HG03439 (cell line): ENCODE data around the gene USP17L26.
"Not testable (repeated sequence)": the region's sequence is repeated elsewhere in the genome, so short reads cannot be mapped to it uniquely, and the experiment has no call there.

ENCODE experiments used
- ATAC-seq: cut with Tn5 transposase; IDR thresholded peaks from one replicate; pipeline ENCODE4 v1.9.1; 2021; ENCODE audit warnings: mild to moderate bottlenecking, moderate library complexity; ENCODE audit not compliant: unreplicated experiment

The USP17L26 gene

GRCh38 chr4:9334358-9334757 is at the start of gene USP17L26:
Gene USP17L26, plus strand, starts transcription at chr4:9334658. Its CDS starts 0 bp downstream, at chr4:9334658.
- ATAC-seq: not testable (repeated sequence)

- not testable (repeated sequence) for ATAC-seq
Measured at GRCh38 chr4:9324191-9324590, 10.3 kb upstream of the USP17L26 start.

- not testable (repeated sequence) for ATAC-seq
Measured at GRCh38 chr4:9324865-9325264, 9.6 kb upstream of the USP17L26 start, which contains the start of gene USP17L24. Gene USP17L24, plus strand, starts transcription at chr4:9325165. Its CDS starts 0 bp downstream, at chr4:9325165.

- ATAC-seq: not testable (repeated sequence)
Measured at GRCh38 chr4:9329611-9330010, 4.8 kb upstream of the USP17L26 start, which contains the start of gene USP17L25. Gene USP17L25, plus strand, starts transcription at chr4:9329911. Its CDS starts 0 bp downstream, at chr4:9329911.

- ATAC-seq: not testable (repeated sequence)
Measured at GRCh38 chr4:9339103-9339502, 4.6 kb downstream of the USP17L26 start, which contains the start of gene USP17L5. Gene USP17L5, plus strand, starts transcription at chr4:9339403. Its CDS starts 0 bp downstream, at chr4:9339403.

GRCh38 chr4:9343848-9344247 is 9.4 kb downstream of the USP17L26 start, which contains the start of gene USP17L27:
Gene USP17L27, plus strand, starts transcription at chr4:9344148. Its CDS starts 0 bp downstream, at chr4:9344148.
- ATAC-seq: not testable (repeated sequence)

GRCh38 chr4:9348593-9348992 is 14.1 kb downstream of the USP17L26 start, which contains the start of gene USP17L28:
Gene USP17L28, plus strand, starts transcription at chr4:9348893. Its CDS starts 0 bp downstream, at chr4:9348893.
- ATAC-seq: not testable (repeated sequence)

GRCh38 chr4:9350866-9351265 is 16.4 kb downstream of the USP17L26 start:
- ATAC-seq: not testable (repeated sequence)

GRCh38 chr4:9353338-9353737 is 18.9 kb downstream of the USP17L26 start, which contains the start of gene USP17L29:
Gene USP17L29, plus strand, starts transcription at chr4:9353638. Its CDS starts 0 bp downstream, at chr4:9353638.
- not testable (repeated sequence) for ATAC-seq

GRCh38 chr4:9362829-9363228 is 28.4 kb downstream of the USP17L26 start, which contains the start of gene USP17L30:
Gene USP17L30, plus strand, starts transcription at chr4:9363129. Its CDS starts 0 bp downstream, at chr4:9363129.
- ATAC-seq: not testable (repeated sequence)

- not testable (repeated sequence) for ATAC-seq
Measured at GRCh38 chr4:9379881-9380280, 45.4 kb downstream of the USP17L26 start.

- ATAC-seq: not testable (repeated sequence)
Measured at GRCh38 chr4:9381012-9381534, 46.6 kb downstream of the USP17L26 start.

- no peak for ATAC-seq
Measured at GRCh38 chr4:9384126-9384525, 49.7 kb downstream of the USP17L26 start.
